K562 (cell line): ENCODE measurements around the gene TRPC3. TPM values are rescaled to one million over a fixed set of nuclear protein-coding genes. Genes with fewer than 3 reads are reported as not detected.
A peak's percentile ranks its signal among the peaks of the same experiment; 100 is the strongest.

Source experiments
- ATF1 ChIP-seq, 2 experiments: fragments of 450-650 bp in 1 of 2; IDR thresholded peaks; 2 replicates each; pipeline ENCODE4 v1.6.1; 2016; ENCODE audit warnings: missing compliant biosample characterization in 1 of 2, missing genetic modification characterization in 1 of 2
- BACH1 ChIP-seq: fragments of 200-800 bp; sonication (Bioruptor generic); IDR thresholded peaks from 2 replicates; pipeline ENCODE4 v1.6.1; 2016; ENCODE audit warnings: missing genetic modification characterization, missing compliant biosample characterization
- CAMTA2 ChIP-seq: fragments of 250-450 bp; sonication (Bioruptor Pico); conservative IDR thresholded peaks from 2 replicates; pipeline ENCODE4 v1.5.1; 2022
- CTBP1 ChIP-seq: fragments of 450-650 bp; IDR thresholded peaks from 2 replicates; pipeline ENCODE4 v1.6.1; 2016; ENCODE audit warnings: borderline replicate concordance
- HEY1 ChIP-seq: fragments of 250-450 bp; sonication (Bioruptor Pico); IDR thresholded peaks from 2 replicates; pipeline ENCODE4 v1.5.0; 2020; ENCODE audit warnings: mild to moderate bottlenecking, moderate library complexity, borderline replicate concordance
- KDM5B ChIP-seq: fragments of 200-600 bp; sonication (generic); IDR thresholded peaks from 2 replicates; pipeline ENCODE4 v1.6.1; 2012; ENCODE audit warnings: low read depth, mild to moderate bottlenecking, moderate library complexity, low read length, control low read depth, inconsistent platforms; ENCODE audit not compliant: insufficient replicate concordance
- MAFK ChIP-seq: IDR thresholded peaks from 2 replicates; pipeline ENCODE4 v1.6.1; 2011; ENCODE audit warnings: low read length, improper control_type of control experiment
- MCM7 ChIP-seq, 2 experiments: fragments of 450-650 bp; IDR thresholded peaks; 2 replicates each; pipeline ENCODE4 v1.6.1; 2016 to 2018
- MECOM ChIP-seq: fragments of 250-450 bp; sonication (Bioruptor Pico); IDR thresholded peaks from 2 replicates; pipeline ENCODE4 v1.8.0; 2022; ENCODE audit warnings: inconsistent platforms
- MYBL2 ChIP-seq, 2 experiments: fragments of 450-650 bp in 1 of 2; sonication (generic) in 1 of 2; formaldehyde crosslinking in 1 of 2; IDR thresholded peaks; 2 replicates each; pipeline versions ENCODE4 v1.6.1 to v1.8.1; 2017 to 2022; ENCODE audit warnings: borderline replicate concordance in 1 of 2, inconsistent platforms in 1 of 2, low read depth in 1 of 2, mild to moderate bottlenecking in 1 of 2, missing genetic modification reagents in 1 of 2, moderate library complexity in 1 of 2
- NELFE ChIP-seq: IDR thresholded peaks from 2 replicates; pipeline ENCODE4 v1.6.1; 2011; ENCODE audit warnings: mild to moderate bottlenecking; ENCODE audit not compliant: insufficient read depth, insufficient read length
- SMARCC2 ChIP-seq: fragments of 450-650 bp; IDR thresholded peaks from 2 replicates; pipeline ENCODE4 v1.6.1; 2017; ENCODE audit warnings: antibody characterized with exemption, moderate library complexity, mild to moderate bottlenecking, low read depth
- TRIM25 ChIP-seq: fragments of 450-650 bp; IDR thresholded peaks from 2 replicates; pipeline ENCODE4 v1.7.0; 2016; ENCODE audit warnings: borderline replicate concordance
- XRCC4 ChIP-seq: IDR thresholded peaks from one replicate; pipeline ENCODE4 v1.6.1; 2011; ENCODE audit not compliant: insufficient read depth, insufficient read length; ENCODE audit errors: extremely low read depth
- ZC3H8 ChIP-seq: fragments of 450-650 bp; IDR thresholded peaks from 2 replicates; pipeline ENCODE4 v1.6.1; 2017
- ZFPM2 ChIP-seq: fragments of 250-450 bp; sonication (Bioruptor Pico); IDR thresholded peaks from 2 replicates; pipeline ENCODE4 v1.5.1; 2022; ENCODE audit warnings: mild to moderate bottlenecking
- ZNF140 ChIP-seq: fragments of 250-450 bp; sonication (Bioruptor Pico); IDR thresholded peaks from 2 replicates; pipeline ENCODE4 v1.8.0; 2021; ENCODE audit warnings: moderate library complexity, mild to moderate bottlenecking, inconsistent platforms
- ZNF232 ChIP-seq: sonication (generic); formaldehyde crosslinking; IDR thresholded peaks from 2 replicates; pipeline ENCODE4 v1.8.0; 2022; ENCODE audit warnings: mild to moderate bottlenecking, missing genetic modification reagents
- ZNF408 ChIP-seq: fragments of 250-450 bp; sonication (Bioruptor Pico); IDR thresholded peaks from 2 replicates; pipeline ENCODE4 v1.4.0; 2020; ENCODE audit warnings: low read depth, mild to moderate bottlenecking, moderate library complexity
- ZNF584 ChIP-seq: fragments of 200-800 bp; sonication (Bioruptor generic); IDR thresholded peaks from 2 replicates; pipeline ENCODE4 v1.6.1; 2016; ENCODE audit warnings: low read depth, mild to moderate bottlenecking, missing genetic modification characterization, missing compliant biosample characterization
- polyA plus RNA-seq, 8 experiments: library from polyadenylated mRNA; depleted of rRNA in 4 of 8; stranded (reverse) in 5 of 8; unstranded in 3 of 8; fragments of >200 nt; fragmentation: Nextera tagmentation in 2 of 8; fragmentation: Illumina TruSeq in 1 of 8; extraction: Ambion mirVana in 2 of 8; extraction: Trizol in 1 of 8; gene quantifications; 2 replicates each; pipeline versions ENCODE4 v1.2.1 to v1.2.3, GENCODE V29; 2011 to 2014; ENCODE audit warnings: inconsistent platforms in 1 of 8, missing spikeins in 1 of 8
- total RNA-seq, 7 experiments: library from RNA; depleted of rRNA in 6 of 7; stranded (reverse); fragments of >200 nt in 6 of 7; fragmentation: Illumina TruSeq in 2 of 7; extraction: Trizol in 2 of 7; gene quantifications; 2 replicates each; pipeline versions ENCODE4 v1.2.1 to v1.2.3, GENCODE V29; 2011 to 2021; ENCODE audit warnings: low replicate concordance in 1 of 7
- TF ChIP-seq, protein P1 (sequence below), 2 experiments: fragments of 450-650 bp; conservative IDR thresholded peaks; 2 replicates each; pipeline ENCODE4 v1.6.1; 2017; ENCODE audit warnings: mild to moderate bottlenecking in 2 of 2, moderate library complexity in 2 of 2
- TF ChIP-seq, protein P2 (sequence below): fragments of 450-650 bp; formaldehyde crosslinking; IDR thresholded peaks from 2 replicates; pipeline ENCODE4 v1.4.0; 2022; ENCODE audit warnings: mild to moderate bottlenecking, moderate library complexity
- TF ChIP-seq, protein P3 (sequence below): sonication (generic); formaldehyde crosslinking; IDR thresholded peaks from 2 replicates; pipeline ENCODE4 v1.8.1; 2022; ENCODE audit warnings: missing genetic modification reagents

Gene TRPC3
- total and polyA plus RNA-seq, 9 of the 15 experiments (the other 6 are each of a cell fraction or from before 2014, with no cell fraction given) = 0.01 to 0.27 (median 0.11) TPM

GRCh38 chr4:121869841-121870822 is 81.7 kb downstream of the TRPC3 start, which contains the start of gene BBS7 (continued):
- TF ChIP-seq ZNF584 = no peak
- peak; percentile 76 for TF ChIP-seq KDM5B
- TF ChIP-seq, protein P1, sequence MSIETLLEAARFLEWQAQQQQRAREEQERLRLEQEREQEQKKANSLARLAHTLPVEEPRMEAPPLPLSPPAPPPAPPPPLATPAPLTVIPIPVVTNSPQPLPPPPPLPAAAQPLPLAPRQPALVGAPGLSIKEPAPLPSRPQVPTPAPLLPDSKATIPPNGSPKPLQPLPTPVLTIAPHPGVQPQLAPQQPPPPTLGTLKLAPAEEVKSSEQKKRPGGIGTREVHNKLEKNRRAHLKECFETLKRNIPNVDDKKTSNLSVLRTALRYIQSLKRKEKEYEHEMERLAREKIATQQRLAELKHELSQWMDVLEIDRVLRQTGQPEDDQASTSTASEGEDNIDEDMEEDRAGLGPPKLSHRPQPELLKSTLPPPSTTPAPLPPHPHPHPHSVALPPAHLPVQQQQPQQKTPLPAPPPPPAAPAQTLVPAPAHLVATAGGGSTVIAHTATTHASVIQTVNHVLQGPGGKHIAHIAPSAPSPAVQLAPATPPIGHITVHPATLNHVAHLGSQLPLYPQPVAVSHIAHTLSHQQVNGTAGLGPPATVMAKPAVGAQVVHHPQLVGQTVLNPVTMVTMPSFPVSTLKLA (conservative IDR thresholded peaks at IDR 0.05) = no peak; a peak in 2 of 4 replicates
- TF ChIP-seq CTBP1 = peak; percentile 86
- TF ChIP-seq NELFE = no peak
- no peak for TF ChIP-seq MECOM (CRISPR knock-in tag)
- TF ChIP-seq CAMTA2 (CRISPR knock-in tag) = no peak
- no peak for TF ChIP-seq MAFK
- no peak for TF ChIP-seq TRIM25
- TF ChIP-seq HEY1 (CRISPR knock-in tag) = no peak
- TF ChIP-seq ZNF232 = no peak
- no peak for TF ChIP-seq SMARCC2
- TF ChIP-seq ZFPM2 (CRISPR knock-in tag) = no peak
- TF ChIP-seq ZC3H8 = no peak
- no peak for TF ChIP-seq MCM7 (IDR thresholded peaks at IDR 0.05)
- TF ChIP-seq XRCC4 = no peak
- no peak for TF ChIP-seq BACH1
- no peak for TF ChIP-seq MYBL2 (IDR thresholded peaks at IDR 0.05; ENCODE audit: low read depth)
- TF ChIP-seq MYBL2 (CRISPR knock-in tag; IDR thresholded peaks at IDR 0.05; ENCODE audit: borderline replicate concordance) = no peak
- TF ChIP-seq ZNF408 (CRISPR knock-in tag) = no peak
- TF ChIP-seq, protein P2, sequence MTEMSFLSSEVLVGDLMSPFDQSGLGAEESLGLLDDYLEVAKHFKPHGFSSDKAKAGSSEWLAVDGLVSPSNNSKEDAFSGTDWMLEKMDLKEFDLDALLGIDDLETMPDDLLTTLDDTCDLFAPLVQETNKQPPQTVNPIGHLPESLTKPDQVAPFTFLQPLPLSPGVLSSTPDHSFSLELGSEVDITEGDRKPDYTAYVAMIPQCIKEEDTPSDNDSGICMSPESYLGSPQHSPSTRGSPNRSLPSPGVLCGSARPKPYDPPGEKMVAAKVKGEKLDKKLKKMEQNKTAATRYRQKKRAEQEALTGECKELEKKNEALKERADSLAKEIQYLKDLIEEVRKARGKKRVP (CRISPR knock-in tag) = no peak
- TF ChIP-seq, protein P3, sequence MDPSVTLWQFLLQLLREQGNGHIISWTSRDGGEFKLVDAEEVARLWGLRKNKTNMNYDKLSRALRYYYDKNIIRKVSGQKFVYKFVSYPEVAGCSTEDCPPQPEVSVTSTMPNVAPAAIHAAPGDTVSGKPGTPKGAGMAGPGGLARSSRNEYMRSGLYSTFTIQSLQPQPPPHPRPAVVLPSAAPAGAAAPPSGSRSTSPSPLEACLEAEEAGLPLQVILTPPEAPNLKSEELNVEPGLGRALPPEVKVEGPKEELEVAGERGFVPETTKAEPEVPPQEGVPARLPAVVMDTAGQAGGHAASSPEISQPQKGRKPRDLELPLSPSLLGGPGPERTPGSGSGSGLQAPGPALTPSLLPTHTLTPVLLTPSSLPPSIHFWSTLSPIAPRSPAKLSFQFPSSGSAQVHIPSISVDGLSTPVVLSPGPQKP = no peak
- TF ChIP-seq ATF1 (CRISPR knock-in tag; IDR thresholded peaks at IDR 0.05) = peak; percentile 71
- peak; percentile 97 for TF ChIP-seq ATF1 (tag; IDR thresholded peaks at IDR 0.05)
- no peak for TF ChIP-seq ZNF140 (CRISPR knock-in tag)
